Hippocampal formation (tissue), 2 donors: ENCODE data around the gene TAF9.
"Not testable (repeated sequence)": the region's sequence is repeated elsewhere in the genome, so short reads cannot be mapped to it uniquely, and the experiment has no call there.

Source experiments
- DNase-seq, 2 donors: peaks; one replicate each; lab custom pipeline; 2025; lab: John Stamatoyannopoulos, UW

The TAF9 gene, protein sequence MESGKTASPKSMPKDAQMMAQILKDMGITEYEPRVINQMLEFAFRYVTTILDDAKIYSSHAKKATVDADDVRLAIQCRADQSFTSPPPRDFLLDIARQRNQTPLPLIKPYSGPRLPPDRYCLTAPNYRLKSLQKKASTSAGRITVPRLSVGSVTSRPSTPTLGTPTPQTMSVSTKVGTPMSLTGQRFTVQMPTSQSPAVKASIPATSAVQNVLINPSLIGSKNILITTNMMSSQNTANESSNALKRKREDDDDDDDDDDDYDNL

GRCh38 chr5:69369340-69370121 is at the start of gene TAF9, which contains the start of the genes AK6 and RAD17:
TAF9 (minus strand) TSS chr5:69369520; CDS start chr5:69365737, 3,783 bp downstream.
AK6 (minus strand) TSS chr5:69369520; CDS start chr5:69369490, 30 bp downstream.
RAD17 (plus strand) TSS chr5:69369818; CDS start chr5:69372209, 2,391 bp downstream.
- DNase-seq, result peak; percentile 91 to 93

DNA sequence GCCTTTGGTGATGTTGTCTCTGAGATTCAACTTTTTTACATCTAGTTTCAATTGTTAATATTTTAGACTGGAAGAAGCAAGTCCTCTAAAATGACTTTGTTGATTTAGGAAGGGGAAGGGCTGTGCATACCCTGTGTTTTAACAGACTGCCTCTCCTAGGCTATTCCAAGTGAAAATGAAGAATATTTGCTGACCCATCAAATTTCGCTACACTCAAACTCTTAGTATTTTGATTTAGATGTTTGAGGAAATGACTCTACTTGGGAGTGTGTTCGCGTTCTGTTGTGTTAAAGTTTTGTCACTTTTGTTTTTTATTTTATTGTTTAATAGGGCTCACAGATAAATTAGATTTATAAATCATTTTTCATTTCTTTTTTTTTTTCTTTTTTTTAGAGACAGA is 49.2 kb upstream of the TAF9 start:
- no peak for DNase-seq

DNA sequence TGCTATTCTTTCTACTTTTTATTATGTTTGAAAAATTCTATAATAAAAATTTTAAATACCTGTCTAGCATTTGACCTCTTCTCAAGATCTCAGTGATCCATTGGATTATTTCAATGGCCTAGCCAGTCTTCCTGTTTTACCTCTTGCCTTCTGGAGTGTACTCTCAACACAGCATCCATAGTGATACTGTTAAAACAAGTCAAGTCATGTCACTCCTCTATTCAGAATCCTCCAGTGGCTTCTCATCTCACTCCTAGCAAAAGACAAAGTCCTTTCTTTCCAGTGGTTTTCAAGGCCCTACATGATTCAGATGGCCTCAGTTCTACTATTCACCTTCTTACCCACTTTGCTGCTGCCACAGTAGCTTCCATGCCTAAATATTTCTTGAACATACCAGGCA is 47.4 kb upstream of the TAF9 start:
- DNase-seq, result no peak

- no peak for DNase-seq
Observed at GRCh38 chr5:69416180-69416579, 46.9 kb upstream of the TAF9 start.

DNA sequence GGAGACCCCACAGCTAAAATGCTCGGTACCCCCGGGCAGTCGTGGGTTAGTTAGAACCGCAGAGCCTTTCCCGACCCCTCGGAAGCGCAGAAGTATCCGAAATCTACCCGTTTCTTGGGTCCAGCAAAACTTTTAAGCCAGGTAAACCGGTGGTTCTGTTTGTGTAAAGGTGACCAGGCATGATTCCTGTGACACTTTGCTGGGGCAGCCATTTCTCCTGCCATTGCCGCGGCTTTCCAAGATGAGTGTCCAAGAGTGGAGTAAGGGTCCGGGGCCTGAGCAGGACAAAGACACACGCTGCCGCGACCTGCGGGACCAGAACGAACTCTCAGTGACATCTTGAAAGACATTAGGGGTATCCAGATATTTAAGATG is 46.3 kb upstream of the TAF9 start:
- DNase-seq, result no peak

DNA sequence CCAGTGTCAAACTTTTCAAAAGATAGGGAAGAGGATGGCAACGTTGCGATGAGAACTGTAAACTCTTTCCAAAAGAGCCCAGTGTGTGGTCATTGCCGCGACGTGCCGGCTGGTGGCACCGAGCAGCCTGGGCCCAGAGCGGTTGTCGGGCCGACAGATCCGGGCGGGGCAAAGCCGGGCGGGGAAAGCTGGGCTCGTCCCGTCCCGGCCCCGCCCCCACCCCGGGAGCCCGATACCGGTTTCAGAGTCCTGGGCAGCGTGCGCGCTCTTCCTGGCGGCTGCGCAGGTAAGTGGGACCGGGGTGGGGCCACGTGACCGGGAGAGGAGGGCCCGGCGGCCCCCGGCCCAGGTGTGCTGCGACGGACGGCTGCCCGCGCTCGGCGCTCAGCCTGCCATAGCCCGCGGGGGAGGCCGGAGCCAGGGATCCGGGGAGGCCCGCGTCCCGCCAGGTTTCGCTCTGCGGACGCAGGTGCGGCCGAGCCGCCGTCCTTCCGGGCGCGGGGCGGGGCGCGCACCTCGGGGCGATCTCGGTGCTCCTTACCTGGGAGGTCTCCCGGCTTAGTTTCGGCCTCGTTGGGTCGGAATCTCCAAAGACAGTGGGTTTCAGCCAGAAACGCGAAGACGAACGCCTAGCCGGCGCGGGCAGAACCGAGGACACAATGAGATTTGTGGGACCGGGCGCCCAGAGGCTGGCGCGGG is 45.7 kb upstream of the TAF9 start, which contains the start of gene MARVELD2:
Gene MARVELD2 (plus strand): TSS at position 232 of the 699 bp plus-strand sequence. CDS start 4,270 bp downstream, outside the sequence.
- peak in 1 of 2 donors; percentile 5 for DNase-seq

DNA sequence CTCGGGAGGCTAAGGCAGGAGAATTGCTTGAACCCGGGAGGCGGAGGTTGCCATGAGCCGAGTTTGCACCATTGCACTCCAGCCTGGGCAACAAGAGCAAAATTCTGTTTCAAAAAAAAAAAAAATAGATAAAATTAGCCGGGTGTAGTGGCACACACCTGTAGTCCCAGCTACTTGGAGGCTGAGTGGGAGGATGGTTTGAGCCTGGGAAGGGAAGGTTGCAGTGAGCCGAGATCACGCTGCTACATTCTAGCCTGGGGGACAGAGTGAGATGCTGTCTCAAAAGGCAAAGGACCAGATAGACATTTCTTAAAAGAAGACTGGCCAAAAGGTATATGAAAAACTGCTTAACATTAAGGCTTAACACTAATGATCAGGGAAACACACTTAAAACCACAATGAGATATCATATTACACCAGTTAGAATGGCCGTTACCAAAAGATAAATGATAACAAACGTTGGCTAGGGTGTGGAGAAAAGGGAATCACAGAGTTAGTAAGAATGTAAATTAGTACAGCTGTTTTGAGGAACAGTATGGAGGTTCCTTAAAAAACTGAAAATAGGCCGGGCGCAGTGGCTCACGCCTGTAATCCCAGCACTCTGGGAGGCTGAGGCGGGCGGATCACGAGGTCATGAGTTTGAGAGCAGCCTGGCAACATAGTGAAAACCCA is 35.5 kb upstream of the TAF9 start:
- no peak for DNase-seq

DNA sequence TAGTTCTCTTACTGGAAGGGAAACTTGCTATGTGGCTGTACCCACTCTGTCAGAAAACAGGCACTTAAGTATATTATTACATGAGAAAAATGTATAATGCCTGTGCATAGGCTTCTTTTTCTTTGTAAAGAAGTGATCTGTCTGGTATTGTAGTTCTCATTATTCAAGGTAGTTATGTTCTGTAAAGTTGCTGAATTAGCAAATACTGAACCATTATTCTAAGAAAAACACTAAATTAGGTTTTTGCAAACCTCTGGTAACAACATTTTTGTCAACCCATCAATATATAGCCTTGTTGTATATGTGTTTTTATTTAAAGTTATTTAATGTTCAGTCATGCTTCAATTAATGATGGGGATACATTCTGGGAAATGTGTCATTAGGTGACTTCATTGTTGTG is 9.1 kb upstream of the TAF9 start:
- DNase-seq, result no peak

- DNase-seq, result no peak
Observed at GRCh38 chr5:69374911-69375446, 5.7 kb upstream of the TAF9 start.

DNA sequence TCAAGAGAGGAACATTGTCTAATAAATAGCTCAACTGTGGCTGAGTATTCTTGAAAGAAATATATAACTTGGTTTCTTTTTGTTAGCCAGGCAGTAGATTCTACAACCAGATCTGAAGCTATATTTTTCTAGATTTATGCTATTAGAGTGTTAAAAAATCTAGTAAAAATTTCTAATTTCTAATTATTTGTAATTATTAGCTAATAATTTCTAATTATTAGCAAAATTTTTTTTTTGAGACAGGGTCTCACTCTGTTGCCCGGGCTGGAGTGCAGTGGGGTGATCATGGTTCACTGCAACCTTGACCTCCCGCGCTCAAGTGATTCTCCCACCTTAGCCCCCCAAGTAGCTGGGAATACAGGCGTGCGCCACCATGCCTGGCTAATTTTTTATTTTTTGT is 3.1 kb upstream of the TAF9 start:
- no peak for DNase-seq

DNA sequence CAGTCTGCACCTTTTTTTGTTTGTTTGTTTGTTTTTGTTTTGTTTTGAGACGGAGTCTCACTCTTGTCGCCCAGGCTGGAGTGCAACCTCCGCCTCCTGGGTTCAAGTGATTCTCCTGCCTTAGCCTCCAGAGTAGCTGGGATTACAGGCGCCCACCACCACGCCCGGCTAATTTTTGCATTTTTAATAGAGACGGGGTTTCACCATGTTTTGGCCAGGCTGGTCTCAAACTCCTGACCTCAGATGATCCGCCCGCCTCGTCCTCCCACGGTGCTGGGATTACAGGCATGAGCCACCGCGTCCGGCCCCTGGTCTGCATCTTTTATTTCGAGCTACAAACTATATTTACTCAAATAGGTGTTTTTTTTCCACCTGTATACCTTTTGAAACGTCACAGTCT is 1.0 kb upstream of the TAF9 start:
- DNase-seq, result not testable (repeated sequence)

DNA sequence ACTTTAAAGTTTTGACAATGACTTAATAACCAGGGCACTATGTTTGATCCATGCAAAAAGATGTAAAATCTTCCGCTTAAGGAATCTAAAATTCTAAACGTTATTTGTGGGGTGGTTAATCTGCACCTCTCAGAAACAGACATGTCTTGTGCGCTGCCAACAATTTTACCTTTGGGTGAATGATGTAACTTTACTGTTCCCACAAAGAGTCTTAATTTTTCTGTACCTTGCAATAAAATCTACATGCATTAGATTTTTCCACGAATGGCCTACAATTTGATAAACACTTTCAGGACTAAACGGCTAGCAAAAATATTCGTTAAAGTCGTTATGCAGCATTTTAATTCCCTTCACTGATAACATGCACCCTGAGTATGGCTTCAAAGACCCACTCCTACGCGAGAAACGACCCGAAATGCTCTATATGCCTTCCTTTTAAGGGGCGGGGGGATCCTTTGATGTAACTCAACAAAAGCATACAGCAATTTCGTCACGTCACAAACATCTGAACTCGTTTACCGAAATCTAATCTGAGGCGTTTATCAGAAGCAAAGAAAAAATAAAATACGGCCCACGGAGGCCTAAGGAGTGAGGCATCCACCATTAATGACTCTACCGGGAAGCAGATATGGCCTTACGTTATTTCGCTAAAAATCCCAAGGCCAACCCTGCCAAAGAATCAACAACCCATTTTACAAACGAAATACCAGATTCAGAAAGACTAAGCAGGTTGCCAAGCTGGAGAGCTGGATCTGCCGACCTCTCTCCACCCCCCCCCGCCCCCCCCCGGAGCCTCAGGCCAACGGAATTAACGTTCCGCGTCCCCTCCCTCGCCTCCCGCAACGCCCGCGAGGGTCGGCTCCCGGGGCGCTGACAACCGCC is 621 bp downstream of the TAF9 start:
- no peak for DNase-seq

DNA sequence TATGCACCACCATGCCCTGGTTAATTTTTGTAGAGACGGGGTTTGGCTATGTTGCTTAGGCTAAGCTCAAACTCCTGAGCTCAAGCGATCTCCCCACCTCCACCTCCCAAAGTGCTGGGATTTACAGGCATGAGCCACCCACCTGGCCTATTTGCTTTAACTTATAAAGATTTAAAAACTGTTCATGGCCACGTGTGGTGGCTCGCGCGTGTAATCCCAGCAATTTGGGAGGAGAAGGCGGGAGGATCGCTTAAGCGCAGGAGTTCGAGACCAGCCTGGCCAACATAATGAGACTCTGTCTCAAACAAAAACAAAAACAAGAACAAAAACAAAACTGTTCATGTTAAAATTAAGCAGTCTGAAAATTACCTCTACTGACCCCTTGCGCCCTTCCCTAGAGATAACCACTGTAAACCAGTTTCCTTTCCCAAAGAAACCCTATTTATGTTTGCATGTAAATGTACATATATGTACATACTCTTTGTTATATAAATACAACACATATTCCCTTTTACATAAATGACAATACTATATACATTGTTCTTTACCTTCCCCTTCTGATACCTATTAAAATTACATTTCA is 1.5 kb downstream of the TAF9 start:
- DNase-seq, result no peak

DNA sequence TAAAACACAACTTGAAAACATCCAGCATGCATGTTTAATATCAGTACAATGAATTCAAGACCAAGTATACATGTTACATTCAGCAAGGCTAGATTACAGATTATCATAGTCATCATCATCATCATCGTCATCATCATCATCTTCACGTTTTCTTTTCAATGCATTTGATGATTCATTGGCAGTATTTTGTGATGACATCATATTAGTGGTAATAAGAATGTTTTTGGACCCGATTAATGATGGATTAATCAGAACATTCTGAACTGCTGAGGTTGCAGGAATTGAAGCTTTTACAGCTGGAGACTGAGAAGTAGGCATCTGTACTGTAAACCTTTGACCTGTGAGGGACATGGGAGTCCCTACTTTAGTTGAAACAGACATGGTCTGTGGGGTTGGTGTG is 4.5 kb downstream of the TAF9 start:
- no peak for DNase-seq

DNA sequence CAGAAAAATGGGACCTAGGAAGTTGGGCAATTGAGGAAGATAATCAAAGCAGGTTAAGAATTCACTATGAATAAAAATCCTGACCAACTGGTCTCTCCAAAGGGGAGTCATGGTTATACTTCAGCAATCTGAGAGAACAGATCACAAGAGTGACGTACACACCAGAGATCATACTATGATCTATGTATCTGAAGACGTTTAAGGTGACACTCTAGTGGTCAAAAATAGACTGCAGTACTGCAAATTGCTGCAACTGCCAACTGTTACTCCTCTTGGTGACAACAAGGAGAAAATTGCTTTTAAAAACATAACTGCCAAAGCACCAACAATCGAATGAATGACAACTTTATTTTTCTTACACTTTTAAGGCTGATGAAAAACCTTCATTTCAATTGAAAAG is 4.9 kb downstream of the TAF9 start:
- no peak for DNase-seq

- DNase-seq, result no peak
Observed at GRCh38 chr5:69360442-69360841, 8.9 kb downstream of the TAF9 start.

GRCh38 chr5:69359699-69360098 is 9.6 kb downstream of the TAF9 start:
- DNase-seq, result no peak

- no peak for DNase-seq
Observed at GRCh38 chr5:69350664-69351063, 18.7 kb downstream of the TAF9 start.

DNA sequence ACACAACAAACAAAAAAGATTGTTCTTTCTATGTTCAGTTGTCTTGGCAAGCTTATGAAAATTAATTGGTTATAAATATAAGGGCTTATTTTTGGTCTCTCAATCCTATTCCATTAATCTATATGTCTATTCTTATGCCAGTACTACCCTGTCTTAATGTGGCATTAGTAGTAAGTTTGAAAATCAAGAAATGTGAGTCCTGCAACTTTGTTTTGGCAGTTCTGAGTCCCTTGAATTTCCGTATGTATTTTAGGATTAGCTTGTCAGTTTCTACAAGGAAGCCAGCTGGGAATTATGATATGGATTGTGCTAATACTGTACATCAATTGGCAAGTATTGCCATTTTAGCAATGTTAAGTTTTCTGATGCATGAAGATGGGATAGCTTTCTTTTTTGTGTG is 26.2 kb downstream of the TAF9 start:
- DNase-seq, result no peak

DNA sequence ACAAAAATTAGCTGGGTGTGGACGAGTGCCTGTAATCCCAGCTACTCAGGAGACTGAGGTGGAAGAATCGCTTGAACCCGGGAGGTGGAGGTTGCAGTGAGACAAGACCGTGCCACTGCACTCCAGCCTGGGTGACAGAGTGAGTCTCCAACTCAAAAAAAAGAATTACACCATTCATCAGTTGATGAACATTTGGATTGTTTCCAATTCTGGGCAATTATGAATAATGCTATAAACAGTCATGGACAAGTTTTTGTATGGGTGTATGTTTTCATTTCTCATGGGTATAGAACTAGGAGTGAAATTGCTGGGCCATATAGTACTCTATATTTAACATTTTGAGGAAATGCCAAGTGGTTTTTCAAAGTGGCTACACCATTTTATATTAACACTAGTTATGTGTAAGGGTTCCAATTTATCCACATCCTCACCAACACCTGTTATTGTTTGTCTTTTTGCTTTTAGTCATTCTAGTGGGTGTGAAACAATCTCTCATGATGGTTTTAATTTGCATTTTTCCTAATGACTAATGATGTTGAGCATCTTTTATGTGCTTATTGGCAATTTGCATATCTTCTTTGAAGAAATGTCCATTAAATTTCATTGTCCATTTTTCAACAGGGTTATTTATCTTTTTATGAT is 27.7 kb downstream of the TAF9 start:
- DNase-seq, result no peak
